ENCODE measurements around the gene GATA6. TPM values are rescaled to one million over a fixed set of nuclear protein-coding genes. Genes with fewer than 3 reads are reported as not detected.

GATA6 gene
- total and polyA plus RNA-seq, 2 of the 8 experiments (the other 6 are each of a cell fraction or from before 2014, with no cell fraction given): 0.09 TPM; not detected in 1

Small RNA genes lying within 50 kb of the gene (small RNA-seq; reads per million reads assigned to genes)
- gene RNU6-702P (ENCODE audit: insufficient read depth) (not detected), gene RNU6ATAC20P (ENCODE audit: insufficient read depth) (not detected)

Other genes with a start within 250 kb of the GATA6 start
- gene CTAGE1, start 248.3 kb downstream of the GATA6 start, total RNA-seq (2021; fragmentation: NEBNext Ultra II Directional; extraction: Animal tissue kit (Norgen Biotek cat#: 25700)): not detected in 2 replicates
- gene CTAGE1, start 248.3 kb downstream of the GATA6 start, polyA plus RNA-seq (2011; rRNA removed): not detected in 2 replicates